Vagina (tissue), 2 donors: ENCODE results near the gene PCP4. TPM values are rescaled to one million over a fixed set of nuclear protein-coding genes. Genes with fewer than 3 reads are reported as not detected.

Experiments used
- DNase-seq, 2 donors: peaks; one replicate each; pipeline ENCODE4 v3.0.0-alpha.2; 2017; ENCODE audit errors: extremely low spot score in 2 of 2
- H3K27ac ChIP-seq: fragments of 200-600 bp; sonication (generic); one replicate; pipeline ENCODE4 v1.5.1; 2019
- H3K27me3 ChIP-seq: fragments of 200-600 bp; sonication (generic); one replicate; pipeline ENCODE4 v1.5.1; 2019
- H3K36me3 ChIP-seq, 2 donors: fragments of 200-600 bp; sonication (generic); one replicate each; pipeline ENCODE4 v1.5.1; 2017 to 2019
- H3K4me1 ChIP-seq: fragments of 200-600 bp; sonication (generic); one replicate; pipeline ENCODE4 v1.5.1; 2019
- H3K4me3 ChIP-seq, 2 donors: fragments of 200-600 bp; sonication (generic); 1 replicate in 1 of 2; 2 replicates in 1 of 2; pipeline ENCODE4 v1.5.1; 2016 to 2019
- H3K9me3 ChIP-seq: fragments of 200-600 bp; sonication (generic); one replicate; pipeline ENCODE4 v1.5.1; 2019
- CTCF ChIP-seq, 3 experiments: fragments of 450-650 bp in 2 of 3; fragments of 200-600 bp in 1 of 3; sonication (generic) in 1 of 3; IDR thresholded peaks; one replicate each; pipeline ENCODE4 v1.5.1; 2017 to 2019; ENCODE audit warnings: antibody characterized with exemption in 3 of 3, mild to moderate bottlenecking in 2 of 3, moderate library complexity in 2 of 3
- POLR2A ChIP-seq, 2 donors: fragments of 450-650 bp; IDR thresholded peaks; one replicate each; pipeline ENCODE4 v1.6.1; 2017; ENCODE audit warnings: antibody characterized with exemption in 2 of 2, mild to moderate bottlenecking in 2 of 2, moderate library complexity in 2 of 2
- POLR2AphosphoS5 ChIP-seq, 2 donors: sonication (generic); formaldehyde crosslinking; IDR thresholded peaks; one replicate each; pipeline ENCODE4 v1.9.0; 2017; ENCODE audit warnings: antibody characterized with exemption in 2 of 2, mild to moderate bottlenecking in 2 of 2, low read depth in 1 of 2; ENCODE audit not compliant: insufficient read depth in 1 of 2
- intact Hi-C: fragments of 100-400 bp; cut with DNase I; formaldehyde crosslinking; loops from one replicate; pipeline ENCODE4 v1.15.1; 2023
- total RNA-seq: library from RNA; depleted of rRNA; stranded (reverse); fragments of >200 nt; gene quantifications from one replicate; pipeline ENCODE4 v1.2.3, GENCODE V29; 2016

The PCP4 gene
- total RNA-seq, 1 donor from 2014 or later, result 174 TPM

DNA sequence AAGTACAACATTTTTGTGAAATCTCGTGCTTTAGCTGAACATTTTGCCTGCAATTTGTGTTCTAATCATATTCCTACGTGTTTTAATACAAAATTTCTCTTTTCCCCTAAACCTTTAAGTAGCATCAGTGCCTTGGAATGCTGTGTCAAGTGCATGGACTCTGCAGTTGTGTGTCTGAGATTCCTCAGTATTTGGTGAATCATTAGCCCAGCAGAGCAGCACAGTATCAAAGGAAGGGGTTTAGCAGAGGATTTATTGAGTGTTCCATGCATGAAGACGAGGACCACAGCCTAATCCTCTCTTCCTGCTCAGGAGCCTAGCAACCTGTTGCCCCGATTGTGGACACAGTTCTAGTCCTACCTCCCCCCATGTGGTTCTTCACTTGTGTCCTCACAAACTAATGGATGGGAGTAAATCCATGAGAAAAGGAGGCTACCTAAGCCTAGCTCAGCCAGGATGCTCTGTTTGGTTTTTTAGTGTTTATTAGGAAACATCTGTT lies 29.3 kb upstream of the PCP4 start:
- Histone ChIP-seq H3K27ac (no peak overlapping the region), H3K36me3 (no peaks in the 10 kb centered on the region), H3K27me3 (no peaks in the 10 kb centered on the region), H3K9me3 (no peaks in the 10 kb centered on the region), H3K4me1 (no peaks in the 10 kb centered on the region), H3K4me3 (no peak overlapping the region)
- intact Hi-C loops, result no loop called here
- DNase-seq, result no peak
- TF ChIP-seq POLR2AphosphoS5 (IDR thresholded peaks at IDR 0.05; ENCODE audit: insufficient read depth in 1 of 2, low read depth in 1 of 2) (no peak), CTCF (IDR thresholded peaks at IDR 0.05) (no peak), POLR2A (IDR thresholded peaks at IDR 0.05) (no peak)

- DNase-seq, result no peak
- Histone ChIP-seq H3K9me3 (no peaks in the 10 kb centered on the region), H3K4me1 (no peaks in the 10 kb centered on the region), H3K36me3 (no peaks in the 10 kb centered on the region), H3K27me3 (no peaks in the 10 kb centered on the region), H3K4me3 (no peak overlapping the region), H3K27ac (no peak overlapping the region)
- intact Hi-C loops, result no loop called here
- TF ChIP-seq POLR2AphosphoS5 (IDR thresholded peaks at IDR 0.05; ENCODE audit: insufficient read depth in 1 of 2, low read depth in 1 of 2), result no peak
- no peak for TF ChIP-seq CTCF (IDR thresholded peaks at IDR 0.05)
- no peak for TF ChIP-seq POLR2A (IDR thresholded peaks at IDR 0.05)
These were observed 26.7 kb upstream of the PCP4 start for GRCh38 chr21:39840373-39841097.

- Histone ChIP-seq H3K27me3 (no peaks in the 10 kb centered on the region), H3K9me3 (no peaks in the 10 kb centered on the region), H3K36me3 (no peaks in the 10 kb centered on the region), H3K4me3 (no peak overlapping the region), H3K4me1 (no peaks in the 10 kb centered on the region), H3K27ac (peak overlapping the region; percentile 23)
- TF ChIP-seq POLR2A (IDR thresholded peaks at IDR 0.05) (no peak), CTCF (IDR thresholded peaks at IDR 0.05) (no peak), POLR2AphosphoS5 (IDR thresholded peaks at IDR 0.05; ENCODE audit: insufficient read depth in 1 of 2, low read depth in 1 of 2) (no peak)
- intact Hi-C loops, result no loop called here
- DNase-seq, result no peak
These were observed 24.3 kb upstream of the PCP4 start for GRCh38 chr21:39842741-39843459.

- Histone ChIP-seq H3K4me1 (no peaks in the 10 kb centered on the region), H3K9me3 (no peaks in the 10 kb centered on the region), H3K36me3 (no peaks in the 10 kb centered on the region), H3K27me3 (no peaks in the 10 kb centered on the region), H3K27ac (peak overlapping the region; percentile 23), H3K4me3 (no peak overlapping the region)
- no peak for TF ChIP-seq POLR2AphosphoS5 (IDR thresholded peaks at IDR 0.05; ENCODE audit: insufficient read depth in 1 of 2, low read depth in 1 of 2)
- no peak for TF ChIP-seq POLR2A (IDR thresholded peaks at IDR 0.05)
- TF ChIP-seq CTCF (IDR thresholded peaks at IDR 0.05), result no peak
- intact Hi-C loops, result no loop called here
- no peak for DNase-seq
These were observed 23.8 kb upstream of the PCP4 start for GRCh38 chr21:39843483-39843882.

- H3K27me3 ChIP-seq, result no peaks in the 10 kb centered on the region
- TF ChIP-seq POLR2A (IDR thresholded peaks at IDR 0.05) (no peak), CTCF (IDR thresholded peaks at IDR 0.05) (no peak), POLR2AphosphoS5 (IDR thresholded peaks at IDR 0.05; ENCODE audit: insufficient read depth in 1 of 2, low read depth in 1 of 2) (no peak)
- H3K4me1 ChIP-seq, result no peaks in the 10 kb centered on the region
- DNase-seq, result no peak
- H3K36me3 ChIP-seq, result no peaks in the 10 kb centered on the region
- no peak overlapping the region for H3K4me3 ChIP-seq
- intact Hi-C loops, result no loop called here
- no peak overlapping the region for H3K27ac ChIP-seq
- no peaks in the 10 kb centered on the region for H3K9me3 ChIP-seq
These were observed 23.3 kb upstream of the PCP4 start for GRCh38 chr21:39843916-39844315.
